PC-9 (cell line): Measurements from ENCODE around the gene TBXT. TPM values are rescaled to one million over a fixed set of nuclear protein-coding genes. Genes with fewer than 3 reads are reported as not detected.

Source experiments
- BruUV-seq: library from RNA; stranded (reverse); fragments of 400-500 nt; replicated peaks from 2 replicates; lab custom pipeline; 2021; lab: Mats Ljungman, UMichigan
- CTCF ChIA-PET: fragments of 300-600 bp; sonication (Branson Sonifier 250); formaldehyde crosslinking; loops from one replicate; lab custom pipeline; 2022; ENCODE audit warnings: antibody characterized with exemption; lab: Charles Lee
- POLR2A ChIA-PET: fragments of 300-600 bp; sonication (Branson Sonifier 250); formaldehyde crosslinking; loops from one replicate; lab custom pipeline; 2022; ENCODE audit warnings: antibody characterized with exemption; ENCODE audit not compliant: unreplicated experiment; lab: Charles Lee
- DNase-seq, 2 experiments: peaks; one replicate each; pipeline versions ENCODE4 v3.0.0 to v3.0.0-alpha.2; 2015 to 2022; ENCODE audit warnings: mixed read lengths in 1 of 2
- H2AFZ ChIP-seq: fragments of 200-600 bp; sonication (generic); 2 replicates; pipeline ENCODE4 v1.8.1; 2017; ENCODE audit warnings: antibody characterized with exemption
- H3F3A ChIP-seq: fragments of 200-600 bp; sonication (generic); 2 replicates; pipeline ENCODE4 v1.8.1; 2017; ENCODE audit warnings: antibody characterized with exemption, mild to moderate bottlenecking, low read depth; ENCODE audit not compliant: insufficient read depth
- H3K27ac ChIP-seq: fragments of 200-600 bp; sonication (generic); 2 replicates; pipeline ENCODE4 v1.6.1; 2016; ENCODE audit warnings: mixed run types
- H3K27me3 ChIP-seq: fragments of 200-600 bp; sonication (generic); 2 replicates; pipeline ENCODE4 v1.6.1; 2016; ENCODE audit warnings: low read depth, mixed run types; ENCODE audit not compliant: insufficient read depth
- H3K36me3 ChIP-seq: fragments of 200-600 bp; sonication (generic); 2 replicates; pipeline ENCODE4 v1.6.1; 2016; ENCODE audit warnings: low read depth, mixed run types
- H3K4me1 ChIP-seq: fragments of 200-600 bp; sonication (generic); replicated peaks from 2 replicates; pipeline ENCODE4 v1.6.1; 2016; ENCODE audit warnings: mixed run types; ENCODE audit not compliant: insufficient read depth
- H3K4me2 ChIP-seq: fragments of 200-600 bp; sonication (generic); 2 replicates; pipeline ENCODE4 v1.6.1; 2017; ENCODE audit warnings: mixed run types
- H3K4me3 ChIP-seq: fragments of 200-600 bp; sonication (generic); 2 replicates; pipeline ENCODE4 v1.6.1; 2016; ENCODE audit warnings: mixed run types
- H3K79me2 ChIP-seq: fragments of 200-600 bp; sonication (generic); 2 replicates; pipeline ENCODE4 v1.6.1; 2017; ENCODE audit warnings: low read depth, mixed run types
- H3K9me2 ChIP-seq: fragments of 200-600 bp; sonication (generic); 2 replicates; pipeline ENCODE4 v1.8.1; 2017; ENCODE audit warnings: mild to moderate bottlenecking; ENCODE audit not compliant: insufficient read depth
- H3K9me3 ChIP-seq: fragments of 200-600 bp; sonication (generic); 2 replicates; pipeline ENCODE4 v1.8.1; 2016; ENCODE audit warnings: low read depth; ENCODE audit not compliant: insufficient read depth
- H4K20me1 ChIP-seq: fragments of 200-600 bp; sonication (generic); 2 replicates; pipeline ENCODE4 v1.8.1; 2017; ENCODE audit not compliant: insufficient read depth
- EZH2 ChIP-seq: fragments of 200-600 bp; sonication (generic); IDR thresholded peaks from 2 replicates; pipeline ENCODE4 v1.8.0; 2017; ENCODE audit warnings: antibody characterized with exemption, low read depth
- intact Hi-C: fragments of 100-400 bp; cut with micrococcal nuclease; formaldehyde crosslinking; loops from one replicate; pipeline ENCODE4 v1.10.0; 2022; ENCODE audit not compliant: unreplicated experiment
- total RNA-seq: library from RNA; stranded (reverse); gene quantifications from 2 replicates; pipeline ENCODE4 v1.2.3, GENCODE V29; 2021
- TF ChIP-seq, protein P1 (sequence below): fragments of 200-600 bp; sonication (generic); conservative IDR thresholded peaks from 2 replicates; pipeline ENCODE4 v1.6.1; 2017; ENCODE audit warnings: mixed run types, antibody characterized with exemption, mild to moderate bottlenecking, moderate library complexity

Gene TBXT
- total RNA-seq, 1 experiment from 2014 or later, result not detected

DNA sequence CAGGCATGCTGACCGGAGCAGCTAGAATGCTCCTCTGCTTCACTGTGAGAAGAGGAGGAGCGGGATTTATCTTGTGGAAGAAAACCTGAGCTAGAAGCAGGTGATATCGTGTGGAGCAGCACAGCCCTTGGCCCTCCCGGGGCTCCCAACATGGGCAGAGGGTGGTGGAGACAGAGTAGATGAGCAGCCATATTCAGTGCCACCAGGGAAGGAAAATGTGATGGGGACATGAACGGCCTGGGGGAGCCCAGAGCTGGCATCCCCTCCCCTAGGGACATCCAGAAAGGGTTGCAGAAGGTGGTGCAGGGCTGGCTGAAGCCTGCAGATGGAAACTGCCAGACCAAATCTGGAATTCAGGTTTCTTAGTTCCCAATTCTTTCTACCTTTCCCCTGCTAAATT is 24.9 kb upstream of the TBXT start:
- no peak overlapping the region for H2AFZ ChIP-seq
- H3F3A ChIP-seq, result no peaks in the 10 kb centered on the region
- no peak overlapping the region for H3K27ac ChIP-seq
- no peaks in the 10 kb centered on the region for H3K9me3 ChIP-seq
- no peak for TF ChIP-seq EZH2
- TF ChIP-seq, protein P1, sequence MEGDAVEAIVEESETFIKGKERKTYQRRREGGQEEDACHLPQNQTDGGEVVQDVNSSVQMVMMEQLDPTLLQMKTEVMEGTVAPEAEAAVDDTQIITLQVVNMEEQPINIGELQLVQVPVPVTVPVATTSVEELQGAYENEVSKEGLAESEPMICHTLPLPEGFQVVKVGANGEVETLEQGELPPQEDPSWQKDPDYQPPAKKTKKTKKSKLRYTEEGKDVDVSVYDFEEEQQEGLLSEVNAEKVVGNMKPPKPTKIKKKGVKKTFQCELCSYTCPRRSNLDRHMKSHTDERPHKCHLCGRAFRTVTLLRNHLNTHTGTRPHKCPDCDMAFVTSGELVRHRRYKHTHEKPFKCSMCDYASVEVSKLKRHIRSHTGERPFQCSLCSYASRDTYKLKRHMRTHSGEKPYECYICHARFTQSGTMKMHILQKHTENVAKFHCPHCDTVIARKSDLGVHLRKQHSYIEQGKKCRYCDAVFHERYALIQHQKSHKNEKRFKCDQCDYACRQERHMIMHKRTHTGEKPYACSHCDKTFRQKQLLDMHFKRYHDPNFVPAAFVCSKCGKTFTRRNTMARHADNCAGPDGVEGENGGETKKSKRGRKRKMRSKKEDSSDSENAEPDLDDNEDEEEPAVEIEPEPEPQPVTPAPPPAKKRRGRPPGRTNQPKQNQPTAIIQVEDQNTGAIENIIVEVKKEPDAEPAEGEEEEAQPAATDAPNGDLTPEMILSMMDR, result no peak
- POLR2A ChIA-PET, result no interaction called here
- no peaks in the 10 kb centered on the region for H4K20me1 ChIP-seq
- no peaks in the 10 kb centered on the region for H3K9me2 ChIP-seq
- CTCF ChIA-PET, result no interaction called here
- H3K36me3 ChIP-seq, result no peaks in the 10 kb centered on the region
- no peak for DNase-seq
- H3K79me2 ChIP-seq, result no peaks in the 10 kb centered on the region
- H3K4me1 ChIP-seq, result no peaks in the 10 kb centered on the region
- peaks cover 84% of the 10 kb centered on the region for H3K27me3 ChIP-seq
- intact Hi-C loops, result no loop called here
- no peak overlapping the region for H3K4me3 ChIP-seq
- no peak overlapping the region for H3K4me2 ChIP-seq
- BruUV-seq, result no TSS peak

DNA sequence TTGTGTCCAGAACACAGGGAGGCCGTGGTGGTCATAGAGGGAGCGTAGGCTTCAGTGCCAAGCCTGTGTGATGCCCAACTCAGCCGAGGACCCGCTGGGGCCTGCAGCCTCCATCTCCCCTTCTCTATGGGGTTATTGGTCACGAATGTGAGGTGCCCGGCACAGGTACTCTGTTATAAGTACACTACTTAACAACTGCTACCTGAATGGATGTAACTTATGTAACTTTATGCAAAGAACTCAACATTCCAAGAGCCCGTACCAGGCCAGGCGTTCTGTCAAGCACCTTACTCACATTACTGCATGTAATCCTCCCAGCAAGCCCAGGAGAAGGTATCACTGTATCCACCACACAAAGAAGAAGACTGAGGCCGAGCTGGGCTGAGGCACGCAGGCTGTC is 24.5 kb upstream of the TBXT start:
- TF ChIP-seq EZH2, result no peak
- TF ChIP-seq, protein P1, result no peak
- intact Hi-C loops, result no loop called here
- no peaks in the 10 kb centered on the region for H3K4me1 ChIP-seq
- DNase-seq, result no peak
- no peaks in the 10 kb centered on the region for H3K9me3 ChIP-seq
- H3F3A ChIP-seq, result no peaks in the 10 kb centered on the region
- H3K36me3 ChIP-seq, result no peaks in the 10 kb centered on the region
- ChIA-PET CTCF (no interaction called here), POLR2A (no interaction called here)
- no peaks in the 10 kb centered on the region for H3K79me2 ChIP-seq
- H3K4me2 ChIP-seq, result no peak overlapping the region
- BruUV-seq, result no TSS peak
- no peak overlapping the region for H2AFZ ChIP-seq
- H4K20me1 ChIP-seq, result no peaks in the 10 kb centered on the region
- H3K9me2 ChIP-seq, result no peaks in the 10 kb centered on the region
- H3K27ac ChIP-seq, result no peak overlapping the region
- peaks cover 79% of the 10 kb centered on the region for H3K27me3 ChIP-seq
- H3K4me3 ChIP-seq, result no peak overlapping the region

DNA sequence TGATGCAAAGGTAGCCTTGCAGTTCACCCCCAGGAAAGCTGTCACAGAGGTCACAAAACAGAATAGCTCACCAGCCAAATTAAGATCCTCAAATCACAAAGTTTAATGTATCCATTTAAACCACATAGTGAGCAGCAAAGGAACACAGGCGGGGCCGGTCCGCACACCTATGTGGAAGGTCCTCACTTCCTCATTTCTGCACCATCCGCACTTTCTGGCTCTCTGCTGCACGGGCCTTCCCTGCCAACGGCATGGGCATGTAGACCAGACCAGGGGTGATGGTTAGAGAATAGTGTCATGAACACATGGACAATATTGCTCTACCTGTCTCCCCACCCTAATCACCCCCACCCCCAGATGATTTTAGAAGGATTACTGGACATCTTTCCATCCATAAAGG is 12.1 kb upstream of the TBXT start:
- H3K27me3 ChIP-seq, result peaks cover 67% of the 10 kb centered on the region
- TF ChIP-seq EZH2, result no peak
- TF ChIP-seq, protein P1, result no peak
- no peaks in the 10 kb centered on the region for H3F3A ChIP-seq
- H3K4me1 ChIP-seq, result no peaks in the 10 kb centered on the region
- H4K20me1 ChIP-seq, result no peaks in the 10 kb centered on the region
- H3K27ac ChIP-seq, result no peak overlapping the region
- no peaks in the 10 kb centered on the region for H3K36me3 ChIP-seq
- no peak overlapping the region for H3K4me2 ChIP-seq
- no peak overlapping the region for H3K4me3 ChIP-seq
- intact Hi-C loops, result no loop called here
- BruUV-seq, result no TSS peak
- no peaks in the 10 kb centered on the region for H3K9me3 ChIP-seq
- no peaks in the 10 kb centered on the region for H3K9me2 ChIP-seq
- no peak for DNase-seq
- no peak overlapping the region for H2AFZ ChIP-seq
- CTCF ChIA-PET, result no interaction called here
- POLR2A ChIA-PET, result no interaction called here
- no peaks in the 10 kb centered on the region for H3K79me2 ChIP-seq
